ENCODE results near the gene TSC22D1.

The TSC22D1 gene

DNA sequence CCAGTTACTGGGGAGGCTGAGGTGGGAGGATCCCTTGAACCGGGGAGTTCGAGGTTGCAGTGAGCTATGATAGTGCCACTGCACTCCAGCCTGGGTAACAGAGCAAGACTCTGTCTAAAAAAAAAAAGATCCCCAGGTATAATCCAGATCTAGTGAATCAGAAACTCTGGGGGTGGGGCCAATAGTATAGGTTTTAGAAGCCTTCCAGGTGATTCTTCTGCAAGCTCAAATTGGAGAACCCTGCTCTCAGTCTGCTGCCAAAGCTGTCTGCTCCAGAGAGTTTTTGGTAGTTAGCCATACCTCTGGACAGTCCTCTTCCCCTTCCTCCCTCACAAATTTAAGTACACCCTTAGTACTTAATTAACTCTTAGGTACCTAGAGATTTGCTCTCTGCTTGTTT is 174.6 kb downstream of the TSC22D1 start:
- no peak for DNase-seq

DNA sequence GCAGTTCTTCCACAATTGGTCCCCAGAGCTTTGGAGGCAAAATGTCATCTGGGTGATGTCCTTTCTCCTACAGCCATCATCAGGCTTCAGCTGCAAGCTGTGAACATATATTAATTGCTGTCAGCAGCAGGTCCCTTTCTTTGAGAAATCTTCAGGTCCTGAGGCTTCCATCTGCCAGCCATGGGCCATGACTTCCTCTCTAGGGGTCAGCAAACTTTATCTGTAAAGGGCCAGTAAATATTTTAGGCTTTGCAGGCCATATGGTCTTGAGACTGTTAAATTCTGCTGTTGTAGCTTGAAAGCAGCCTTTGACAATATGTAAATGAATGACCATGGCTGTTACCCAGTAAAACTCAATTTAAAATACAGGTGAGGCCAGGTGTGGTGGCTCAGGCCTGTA is 175.4 kb downstream of the TSC22D1 start:
- DNase-seq = no peak

DNA sequence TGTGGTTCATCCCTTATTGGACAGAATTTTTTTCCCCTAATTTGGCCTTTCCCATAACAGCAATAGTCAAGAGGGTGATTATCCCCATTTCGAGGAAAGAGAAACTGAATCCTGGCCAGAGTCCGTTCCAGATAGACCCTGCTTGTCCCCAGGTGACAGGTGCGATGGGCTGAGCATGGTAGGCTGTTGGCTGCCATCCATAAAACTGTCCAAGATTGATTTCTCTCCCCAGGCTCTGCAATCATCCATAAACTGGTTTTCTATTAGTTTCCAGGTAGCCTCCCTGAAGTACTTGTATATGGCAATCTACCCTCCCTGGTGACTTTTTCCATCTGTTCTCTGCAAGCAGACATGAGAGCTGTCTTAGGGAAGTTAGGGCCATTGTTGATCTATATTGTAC is 177.1 kb downstream of the TSC22D1 start:
- no peak for DNase-seq

DNA sequence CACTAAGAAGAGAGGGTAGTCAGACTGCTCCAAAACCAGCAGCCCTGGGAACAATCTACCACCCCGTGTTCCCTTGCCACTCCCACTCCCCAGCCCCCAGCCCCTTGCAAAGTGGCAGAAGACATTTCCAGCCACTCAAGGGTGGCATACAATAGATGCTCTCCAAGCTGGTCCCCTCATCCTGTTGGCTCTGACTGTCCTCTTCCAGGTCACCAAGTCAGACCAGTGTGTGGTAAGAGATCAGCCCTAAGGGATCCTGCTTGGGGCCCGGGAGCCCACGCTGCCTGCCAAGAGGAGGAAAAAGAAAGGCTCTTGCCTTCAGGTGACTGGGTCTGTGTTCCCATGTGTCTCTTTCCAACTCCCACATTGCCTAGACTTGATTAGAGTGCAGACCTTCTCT is 177.5 kb downstream of the TSC22D1 start:
- DNase-seq = no peak

DNA sequence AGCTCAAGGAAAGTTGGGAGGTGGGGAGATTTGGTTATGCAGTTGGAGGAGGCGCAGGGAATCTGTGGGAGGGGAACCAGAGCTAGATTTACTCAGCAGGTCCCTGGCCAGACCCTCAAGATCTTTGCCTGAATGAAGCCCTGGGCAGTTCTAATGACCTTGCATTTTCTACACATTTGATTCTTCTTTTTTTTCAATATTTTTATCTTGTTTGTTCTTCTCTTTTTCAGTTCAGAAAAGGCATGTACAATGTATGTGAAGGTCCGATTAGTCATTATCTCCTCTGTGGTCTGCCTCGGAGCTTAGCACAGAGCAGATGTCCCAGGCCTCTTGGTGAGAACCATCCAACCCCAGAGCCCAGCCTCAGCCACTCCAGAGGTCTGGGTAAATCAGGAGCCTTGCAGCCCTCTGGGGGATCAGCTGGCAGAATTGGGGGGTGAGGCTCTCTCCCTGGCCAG is 178.3 kb downstream of the TSC22D1 start:
- no peak for DNase-seq

DNA sequence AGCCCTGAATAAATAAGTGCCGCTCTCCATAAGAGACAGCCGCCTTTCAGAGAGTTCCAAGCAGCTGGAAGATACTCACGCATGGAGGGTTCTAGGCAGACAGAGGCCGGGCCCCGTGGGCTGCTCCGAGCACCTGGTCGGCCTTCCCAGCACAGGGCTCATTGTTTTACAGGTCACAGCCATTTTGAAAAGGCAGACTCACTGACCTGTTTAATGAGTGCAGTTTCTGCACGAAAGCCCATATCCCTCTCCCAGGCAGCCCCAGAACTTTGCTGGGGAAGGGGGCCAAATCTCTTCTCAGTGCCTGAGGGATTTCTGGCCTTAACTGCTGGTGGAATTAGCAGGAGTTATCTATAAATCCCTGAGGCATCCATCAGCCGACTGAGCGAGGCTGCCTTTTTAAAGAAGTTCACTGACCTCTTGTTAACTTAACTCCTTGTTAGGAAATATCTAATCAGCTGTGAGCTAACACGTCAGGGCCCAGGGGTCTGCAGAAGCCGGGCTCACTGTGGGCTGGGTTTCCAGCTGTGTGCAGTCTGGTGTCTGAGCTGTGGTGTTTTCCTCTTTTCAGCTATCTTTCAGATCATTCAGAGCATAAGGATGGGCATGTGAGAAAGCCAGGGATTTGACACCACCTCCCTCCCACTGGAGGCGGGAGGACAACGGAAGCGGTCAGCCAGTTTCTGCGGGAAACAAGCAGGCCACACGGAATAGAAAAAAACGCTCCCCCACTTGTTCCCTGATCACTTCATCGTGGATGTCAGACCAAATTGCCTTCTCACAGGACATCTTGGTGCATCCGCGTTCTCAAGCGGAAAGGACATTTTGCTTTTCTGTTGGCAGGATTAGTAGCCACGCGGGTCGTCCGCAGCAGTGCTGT is 179.2 kb downstream of the TSC22D1 start:
- DNase-seq = no peak

DNA sequence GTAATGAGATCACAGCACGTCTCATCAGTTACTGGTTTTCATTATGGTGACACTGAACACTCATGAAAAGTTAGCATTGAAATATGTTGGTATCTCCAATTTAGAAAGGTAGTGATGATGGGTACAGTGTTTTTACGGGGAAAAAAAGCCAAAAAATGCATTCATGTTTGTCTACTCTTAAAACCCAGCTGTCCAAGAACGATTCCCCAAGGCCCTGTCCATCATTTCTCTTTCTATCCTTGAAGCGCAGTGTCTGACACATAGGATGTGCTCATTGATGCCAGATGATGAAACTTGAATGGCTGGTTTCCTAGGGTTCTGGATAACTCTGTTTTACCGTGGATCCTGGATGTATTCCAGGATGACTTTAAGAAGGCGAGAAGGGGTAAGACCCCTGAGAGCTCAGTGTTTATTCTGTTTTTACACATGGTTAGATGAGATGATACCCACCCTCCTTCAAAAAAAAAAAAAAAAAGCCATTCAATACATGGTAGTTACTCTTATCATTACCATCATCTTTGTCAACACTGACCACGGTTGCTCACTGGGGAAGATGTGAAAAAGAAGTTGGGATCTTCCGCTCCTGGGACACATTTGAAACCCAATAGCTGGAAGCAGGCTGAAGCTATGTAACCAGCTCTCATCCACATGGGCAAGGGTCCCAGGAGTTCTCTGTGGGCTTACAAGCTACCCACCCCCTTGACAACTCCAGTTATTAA is 180.0 kb downstream of the TSC22D1 start:
- no peak for DNase-seq

DNA sequence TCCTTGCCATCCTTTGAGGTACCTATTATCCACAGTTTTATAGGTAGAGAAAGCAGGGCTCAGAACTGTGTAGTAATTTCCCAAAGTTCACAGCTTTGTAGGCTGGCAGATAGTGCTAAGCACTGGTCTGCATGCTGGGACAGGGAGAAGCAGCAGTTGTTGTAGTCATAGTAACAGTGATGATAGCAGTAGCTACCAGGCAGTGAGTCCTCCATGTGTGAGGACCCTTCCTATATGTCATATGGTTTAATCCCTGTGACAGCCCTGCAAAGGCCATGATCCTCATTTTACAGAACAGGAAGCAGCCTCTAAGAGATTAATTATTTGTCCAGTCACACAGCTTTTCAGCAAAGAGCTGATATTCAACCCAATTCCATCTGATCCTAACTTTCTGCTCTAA is 181.5 kb downstream of the TSC22D1 start:
- DNase-seq = no peak

DNA sequence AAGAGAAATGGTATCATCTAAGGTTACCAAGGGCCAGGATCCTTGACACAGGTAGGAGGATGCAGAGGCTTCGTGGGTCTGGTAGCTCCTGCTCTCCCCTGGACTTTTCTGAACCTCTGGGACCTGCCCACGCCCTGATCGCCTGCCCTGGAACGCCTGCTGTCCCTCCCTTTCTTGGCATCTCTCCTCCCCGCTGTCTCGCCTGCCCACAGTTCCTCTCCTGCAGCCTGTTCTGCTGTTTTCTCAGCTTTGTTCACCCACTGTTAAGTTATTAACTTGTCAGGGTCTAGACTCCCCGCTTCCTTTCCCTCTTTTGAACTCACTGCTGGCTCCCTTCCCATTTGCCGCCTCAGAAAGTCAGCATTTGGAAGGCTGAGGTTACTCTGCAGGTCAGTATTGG is 182.7 kb downstream of the TSC22D1 start:
- DNase-seq = no peak

DNA sequence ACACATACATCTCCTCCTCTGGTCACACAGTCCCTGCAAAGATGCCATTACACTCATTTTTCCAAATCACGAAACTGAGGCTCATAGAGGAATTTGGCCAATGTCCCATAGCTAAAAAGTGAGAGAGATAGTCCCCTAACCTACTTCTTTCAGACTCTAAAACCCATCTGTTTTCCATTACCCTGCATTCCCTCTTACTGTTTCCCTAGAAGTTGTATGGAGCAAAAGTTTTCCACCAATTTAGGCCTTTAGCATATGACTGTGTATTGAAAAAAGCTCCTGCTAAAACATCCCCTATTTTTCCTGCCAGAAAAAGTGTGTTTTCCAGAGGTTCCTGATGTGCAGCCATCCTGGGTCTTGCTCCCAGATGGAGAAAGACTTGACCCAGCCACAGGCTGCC is 186.3 kb downstream of the TSC22D1 start:
- DNase-seq = no peak

DNA sequence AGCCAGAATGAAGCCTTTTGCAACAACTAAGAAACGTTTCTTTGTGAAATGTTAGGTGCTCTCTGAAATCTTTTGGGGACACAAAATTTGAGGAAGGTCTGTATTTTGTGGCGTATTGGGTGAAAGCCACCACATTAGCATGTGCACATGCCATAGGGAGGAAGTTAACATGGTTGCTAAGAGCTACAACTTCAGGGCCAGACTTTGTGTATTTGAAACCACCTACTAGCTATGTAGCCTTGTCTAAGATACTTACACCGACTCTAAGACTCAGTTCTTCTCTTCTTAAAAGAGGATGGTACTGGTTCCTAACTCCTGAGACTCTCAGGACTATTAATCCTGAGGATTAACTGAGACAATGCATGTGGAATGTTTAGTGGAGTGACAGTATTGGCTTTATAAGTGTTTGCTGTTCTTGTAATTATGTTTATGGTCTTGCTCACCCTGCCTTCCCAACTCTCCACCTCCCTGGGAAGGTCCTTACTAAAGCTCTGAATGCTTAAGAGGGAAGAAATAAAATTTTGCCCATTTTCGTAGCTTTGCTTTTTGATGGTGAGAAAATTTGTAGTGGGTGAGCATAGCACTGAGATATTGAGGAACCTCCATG is 187.0 kb downstream of the TSC22D1 start:
- no peak for DNase-seq

DNA sequence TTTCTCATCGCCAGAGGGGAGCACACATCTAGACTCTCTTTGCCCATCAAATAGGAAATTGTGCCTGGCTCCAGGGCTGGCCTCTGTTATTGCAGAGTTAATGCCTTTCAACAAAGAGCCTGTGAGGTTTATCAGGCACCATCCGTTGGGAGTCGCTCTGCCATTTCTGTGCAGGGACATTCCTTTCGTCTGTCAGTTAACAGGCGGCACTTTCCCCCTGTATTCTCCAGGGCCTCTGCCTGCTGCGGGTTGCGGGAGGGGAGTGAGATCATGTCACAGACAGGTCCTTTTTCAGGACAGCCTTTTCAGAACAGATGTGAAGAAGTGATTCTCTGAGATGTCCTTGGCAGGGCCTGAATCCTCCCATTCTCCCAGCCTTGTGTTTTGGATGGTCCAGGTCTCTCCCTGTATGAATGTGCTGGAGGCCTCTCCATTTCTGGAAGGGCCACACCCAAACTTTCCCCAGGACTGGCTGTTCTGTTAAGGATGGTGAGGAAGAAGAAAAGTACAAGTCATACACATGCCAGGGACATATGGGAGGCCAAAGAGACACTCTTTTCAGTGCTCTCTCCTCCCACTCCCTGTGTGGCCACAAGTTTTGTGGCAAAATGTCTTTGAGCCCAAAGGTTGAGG is 187.6 kb downstream of the TSC22D1 start:
- DNase-seq = no peak

DNA sequence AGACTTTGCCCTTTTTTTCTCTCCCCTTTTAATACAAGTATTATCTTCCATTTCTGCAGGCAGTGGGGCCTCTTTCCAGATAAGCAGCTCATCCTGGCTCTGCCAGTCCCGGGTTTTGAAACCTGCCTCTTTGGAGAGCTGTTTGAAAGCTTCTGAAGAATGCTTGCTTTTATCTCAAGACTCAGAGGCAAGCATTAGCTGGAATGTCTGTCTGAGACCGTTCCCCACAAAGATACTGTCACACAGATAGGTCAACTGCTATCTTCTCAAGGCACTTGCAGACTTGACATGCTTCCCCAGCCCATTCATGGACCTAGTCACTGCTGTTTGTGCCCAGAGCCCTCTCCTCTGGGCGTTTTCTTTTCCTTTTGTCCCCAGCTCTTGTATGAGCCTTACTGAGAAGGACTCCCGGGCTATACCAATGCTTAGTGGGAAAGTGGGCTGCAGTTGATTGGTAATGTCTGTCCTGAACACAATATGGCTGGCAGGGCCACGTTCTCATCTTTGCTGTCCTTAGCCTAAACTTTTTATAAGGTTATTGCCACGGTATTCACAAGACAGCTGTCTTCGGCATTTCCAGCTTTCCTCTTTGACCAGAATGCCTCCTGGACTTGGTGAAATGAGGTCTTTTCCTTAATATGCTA is 189.1 kb downstream of the TSC22D1 start:
- DNase-seq = no peak

DNA sequence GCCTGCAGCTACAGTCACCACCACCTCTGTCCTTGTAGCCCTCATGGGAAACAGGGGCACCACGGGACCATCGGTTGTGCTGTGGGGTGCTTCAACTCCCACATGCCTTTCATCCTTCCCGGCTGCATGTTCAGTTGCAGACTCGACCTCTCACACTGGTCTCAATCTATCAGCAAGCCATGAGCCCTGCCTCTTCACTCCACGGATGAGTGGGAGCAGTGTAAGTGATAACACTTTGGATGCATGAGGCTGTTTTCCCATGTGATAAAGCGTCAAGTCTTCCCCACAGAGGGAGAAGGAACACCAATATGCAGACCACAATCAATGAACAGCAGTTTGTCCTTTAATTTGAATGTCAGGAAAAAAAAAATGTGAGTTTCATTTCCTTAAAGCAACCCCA is 190.3 kb downstream of the TSC22D1 start:
- DNase-seq = no peak

DNA sequence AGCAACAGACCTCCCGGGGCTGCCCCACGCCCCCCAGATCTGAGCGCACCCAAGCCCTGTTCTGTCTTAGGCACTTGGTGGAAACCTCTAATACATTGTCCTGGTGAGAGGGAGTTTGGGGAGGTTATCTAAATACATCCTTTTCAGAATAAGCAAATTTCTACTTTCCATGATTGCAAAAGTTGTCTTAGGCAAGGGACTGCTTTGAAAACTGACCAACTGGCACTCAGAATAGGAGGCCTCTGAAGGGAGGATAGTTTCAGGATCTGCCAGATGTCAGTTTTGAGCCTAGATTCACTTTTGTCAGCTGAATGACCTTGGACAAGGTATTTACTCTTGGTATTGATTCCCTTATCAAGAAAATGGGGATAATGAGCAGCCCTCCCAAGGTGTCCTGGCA is 190.7 kb downstream of the TSC22D1 start:
- DNase-seq = no peak

DNA sequence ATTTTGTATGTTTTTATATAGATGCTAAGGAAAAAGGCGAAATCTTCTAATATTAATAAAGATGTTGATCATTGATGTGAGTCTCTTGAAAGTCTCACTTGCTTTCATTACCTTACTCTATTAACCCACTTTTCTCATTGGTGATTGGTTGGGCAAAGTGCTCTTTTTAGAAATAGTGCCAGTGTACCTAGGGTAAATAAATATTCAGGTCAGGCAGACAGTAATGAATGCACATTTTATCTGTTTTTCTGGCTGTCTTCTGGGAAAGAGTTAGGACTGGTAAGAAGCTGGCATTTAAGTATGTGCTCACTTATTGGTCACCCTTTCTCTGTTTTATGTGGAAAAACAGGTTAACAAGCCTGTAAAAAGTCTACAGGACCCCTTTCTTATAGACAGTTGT is 191.4 kb downstream of the TSC22D1 start:
- DNase-seq = no peak

DNA sequence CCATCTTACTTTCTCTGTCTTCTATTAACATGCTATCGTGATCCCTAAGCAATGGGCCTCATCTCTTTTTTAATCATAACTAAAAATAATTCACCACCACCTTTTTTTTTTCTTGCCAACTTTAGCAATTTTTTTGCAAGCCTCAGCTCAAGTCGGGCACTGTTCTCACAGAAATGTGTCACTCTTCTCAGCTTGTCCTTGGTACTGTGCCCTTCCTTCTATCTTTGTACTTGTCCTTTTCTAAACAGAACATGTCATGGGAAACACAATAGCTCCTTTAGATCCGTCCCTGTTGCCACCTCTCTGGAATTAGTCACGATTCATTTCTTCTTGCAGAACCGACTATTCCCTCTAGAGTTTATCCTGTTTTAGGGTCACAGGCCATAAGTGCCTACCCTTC is 192.2 kb downstream of the TSC22D1 start:
- DNase-seq = no peak

DNA sequence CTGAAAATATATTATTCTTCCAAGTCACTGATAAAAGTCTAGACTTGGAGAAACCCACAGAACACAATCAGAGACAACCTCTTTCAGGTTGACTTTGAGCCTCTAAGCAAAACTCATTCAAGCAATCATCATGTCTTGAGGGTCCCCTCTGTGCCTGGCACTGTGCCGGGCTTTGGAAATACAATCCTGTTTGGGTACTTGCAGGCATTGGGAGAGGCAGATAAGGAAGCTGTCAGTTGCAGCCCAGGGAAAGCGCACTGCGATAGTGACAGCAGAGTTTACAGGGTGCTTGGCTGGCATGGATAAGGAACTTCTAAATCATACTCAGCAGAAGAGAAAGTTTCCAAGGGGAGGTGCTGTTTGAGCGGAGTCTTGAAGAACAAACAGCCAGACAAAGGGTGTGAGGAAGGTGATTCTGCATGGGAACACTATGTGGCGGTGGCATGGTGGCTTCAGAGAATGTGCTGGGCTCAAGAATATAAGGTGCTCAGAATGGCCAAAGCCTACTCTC is 193.4 kb downstream of the TSC22D1 start:
- no peak for DNase-seq
